Glutamatergic neuron (in vitro differentiated cells): ENCODE data around the gene SNX14. TPM values are rescaled to one million over a fixed set of nuclear protein-coding genes. Genes with fewer than 3 reads are reported as not detected.
"Not testable (repeated sequence)": the region's sequence is repeated elsewhere in the genome, so short reads cannot be mapped to it uniquely, and the experiment has no call there.

Experiments
- DNase-seq: peaks from one replicate; pipeline ENCODE4 v3.0.0; 2022
- H3K27ac Mint-ChIP-seq: one replicate; pipeline ENCODE4 v1.8.0; 2020; ENCODE audit warnings: mild to moderate bottlenecking, mixed read lengths, inconsistent platforms; ENCODE audit not compliant: unreplicated experiment
- H3K27me3 Mint-ChIP-seq: one replicate; pipeline ENCODE4 v1.8.0; 2020; ENCODE audit warnings: mild to moderate bottlenecking, moderate library complexity, mixed read lengths, inconsistent platforms; ENCODE audit not compliant: unreplicated experiment
- H3K36me3 Mint-ChIP-seq: one replicate; pipeline ENCODE4 v1.8.0; 2020; ENCODE audit warnings: mild to moderate bottlenecking, mixed read lengths, inconsistent platforms; ENCODE audit not compliant: unreplicated experiment
- H3K4me1 Mint-ChIP-seq: one replicate; pipeline ENCODE4 v1.8.0; 2020; ENCODE audit warnings: mild to moderate bottlenecking, low read depth, mixed read lengths, inconsistent platforms; ENCODE audit not compliant: unreplicated experiment
- H3K4me3 Mint-ChIP-seq: one replicate; pipeline ENCODE4 v1.8.0; 2020; ENCODE audit warnings: mild to moderate bottlenecking, mixed read lengths, inconsistent platforms; ENCODE audit not compliant: unreplicated experiment
- H3K9me3 Mint-ChIP-seq: one replicate; pipeline ENCODE4 v1.8.0; 2020; ENCODE audit warnings: mild to moderate bottlenecking, moderate library complexity, mixed read lengths, inconsistent platforms; ENCODE audit not compliant: unreplicated experiment
- total RNA-seq: library from RNA; stranded (reverse); fragmentation: NEBNext Ultra II Directional; extraction: Animal tissue kit (Norgen Biotek cat#: 25700); gene quantifications from one replicate; pipeline ENCODE4 v1.2.1, GENCODE V29; 2021; ENCODE audit not compliant: unreplicated experiment
- TF ChIP-seq, protein P1 (sequence below): fragments of 200-600 bp; sonication (generic); IDR thresholded peaks from one replicate; pipeline ENCODE4 v1.5.0; 2021; ENCODE audit not compliant: partially characterized antibody, unreplicated experiment

Gene SNX14
- total RNA-seq, 1 donor from 2014 or later, result 73.6 TPM

- Mint-ChIP-seq H3K27ac (no peak overlapping the region), H3K27me3 (no peaks in the 10 kb centered on the region), H3K9me3 (no peaks in the 10 kb centered on the region), H3K4me3 (no peak overlapping the region), H3K36me3 (no peaks in the 10 kb centered on the region), H3K4me1 (no peaks in the 10 kb centered on the region)
- no peak for DNase-seq
- TF ChIP-seq, protein P1, sequence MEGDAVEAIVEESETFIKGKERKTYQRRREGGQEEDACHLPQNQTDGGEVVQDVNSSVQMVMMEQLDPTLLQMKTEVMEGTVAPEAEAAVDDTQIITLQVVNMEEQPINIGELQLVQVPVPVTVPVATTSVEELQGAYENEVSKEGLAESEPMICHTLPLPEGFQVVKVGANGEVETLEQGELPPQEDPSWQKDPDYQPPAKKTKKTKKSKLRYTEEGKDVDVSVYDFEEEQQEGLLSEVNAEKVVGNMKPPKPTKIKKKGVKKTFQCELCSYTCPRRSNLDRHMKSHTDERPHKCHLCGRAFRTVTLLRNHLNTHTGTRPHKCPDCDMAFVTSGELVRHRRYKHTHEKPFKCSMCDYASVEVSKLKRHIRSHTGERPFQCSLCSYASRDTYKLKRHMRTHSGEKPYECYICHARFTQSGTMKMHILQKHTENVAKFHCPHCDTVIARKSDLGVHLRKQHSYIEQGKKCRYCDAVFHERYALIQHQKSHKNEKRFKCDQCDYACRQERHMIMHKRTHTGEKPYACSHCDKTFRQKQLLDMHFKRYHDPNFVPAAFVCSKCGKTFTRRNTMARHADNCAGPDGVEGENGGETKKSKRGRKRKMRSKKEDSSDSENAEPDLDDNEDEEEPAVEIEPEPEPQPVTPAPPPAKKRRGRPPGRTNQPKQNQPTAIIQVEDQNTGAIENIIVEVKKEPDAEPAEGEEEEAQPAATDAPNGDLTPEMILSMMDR, result no peak
These were observed 48.9 kb downstream of the SNX14 start for GRCh38 chr6:85544776-85545175.

GRCh38 chr6:85537055-85537494, 56.6 kb downstream of the SNX14 start:
- TF ChIP-seq, protein P1, result peak; percentile 83
- Mint-ChIP-seq H3K9me3 (no peaks in the 10 kb centered on the region), H3K4me3 (no peak overlapping the region), H3K4me1 (no peaks in the 10 kb centered on the region), H3K27me3 (no peaks in the 10 kb centered on the region), H3K36me3 (no peaks in the 10 kb centered on the region), H3K27ac (no peak overlapping the region)
- DNase-seq, result no peak

GRCh38 chr6:85524281-85524680, 69.4 kb downstream of the SNX14 start:
- H3K36me3 Mint-ChIP-seq, H3K4me3 Mint-ChIP-seq: not testable (repeated sequence)

GRCh38 chr6:85516168-85516567, 77.5 kb downstream of the SNX14 start:
- Mint-ChIP-seq H3K4me1 (no peaks in the 10 kb centered on the region), H3K27me3 (no peaks in the 10 kb centered on the region), H3K27ac (no peak overlapping the region), H3K9me3 (no peaks in the 10 kb centered on the region), H3K4me3 (no peak overlapping the region), H3K36me3 (no peaks in the 10 kb centered on the region)
- DNase-seq, result no peak
- TF ChIP-seq, protein P1, result no peak

More at GRCh38 chr6:85524281-85524680, 69.4 kb downstream of the SNX14 start:
- not testable (repeated sequence) for H3K4me1 Mint-ChIP-seq, DNase-seq, H3K27me3 Mint-ChIP-seq, H3K9me3 Mint-ChIP-seq, H3K27ac Mint-ChIP-seq

DNA sequence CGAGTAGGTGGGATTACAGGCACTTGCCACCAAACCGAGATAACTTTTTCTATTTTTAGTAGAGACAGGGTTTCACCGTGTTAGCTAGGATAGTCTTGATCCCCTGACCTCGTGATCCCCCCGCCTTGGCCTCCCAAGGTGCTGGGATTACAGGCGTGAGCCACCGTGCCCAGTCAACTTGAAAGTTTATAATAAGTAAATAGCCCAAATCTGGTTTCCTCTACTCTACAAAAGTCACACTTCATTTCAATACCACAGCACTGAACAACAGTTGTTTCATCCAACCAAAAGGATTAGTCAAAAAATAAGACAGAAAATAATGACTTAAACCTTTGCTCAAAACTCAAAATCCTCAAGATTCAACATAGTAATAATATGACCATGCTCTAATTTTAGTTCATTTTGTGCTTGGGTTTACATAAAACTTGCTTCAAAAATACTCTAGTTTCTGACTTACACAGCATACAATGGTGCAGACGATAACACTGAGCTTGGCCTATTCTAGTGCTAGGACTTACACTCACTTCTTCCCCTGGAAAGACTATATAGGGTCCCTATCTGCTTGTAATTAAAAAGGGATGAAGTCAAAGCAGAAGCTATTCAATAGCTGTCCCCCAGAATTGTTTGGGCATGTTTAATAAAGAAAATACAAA, 87.1 kb downstream of the SNX14 start:
- H3K4me1 Mint-ChIP-seq, result no peaks in the 10 kb centered on the region
- no peaks in the 10 kb centered on the region for H3K36me3 Mint-ChIP-seq
- H3K9me3 Mint-ChIP-seq, result no peaks in the 10 kb centered on the region
- H3K4me3 Mint-ChIP-seq, result no peak overlapping the region
- no peak overlapping the region for H3K27ac Mint-ChIP-seq
- H3K27me3 Mint-ChIP-seq, result no peaks in the 10 kb centered on the region
- TF ChIP-seq, protein P1, result no peak
- DNase-seq, result no peak
